Stimulated activated CD4-positive, alpha-beta T cell treated with anti-CD3 and anti-CD28 coated beads, TNF-alpha, amount 100 ng/mL, for 4 hours (primary cell): ENCODE data around the gene HHATL.

Experiments
- DNase-seq, 3 experiments: peaks; one replicate each; pipeline ENCODE4 v3.0.0-alpha.2; 2020; ENCODE audit warnings: low read depth in 3 of 3

HHATL gene

DNA sequence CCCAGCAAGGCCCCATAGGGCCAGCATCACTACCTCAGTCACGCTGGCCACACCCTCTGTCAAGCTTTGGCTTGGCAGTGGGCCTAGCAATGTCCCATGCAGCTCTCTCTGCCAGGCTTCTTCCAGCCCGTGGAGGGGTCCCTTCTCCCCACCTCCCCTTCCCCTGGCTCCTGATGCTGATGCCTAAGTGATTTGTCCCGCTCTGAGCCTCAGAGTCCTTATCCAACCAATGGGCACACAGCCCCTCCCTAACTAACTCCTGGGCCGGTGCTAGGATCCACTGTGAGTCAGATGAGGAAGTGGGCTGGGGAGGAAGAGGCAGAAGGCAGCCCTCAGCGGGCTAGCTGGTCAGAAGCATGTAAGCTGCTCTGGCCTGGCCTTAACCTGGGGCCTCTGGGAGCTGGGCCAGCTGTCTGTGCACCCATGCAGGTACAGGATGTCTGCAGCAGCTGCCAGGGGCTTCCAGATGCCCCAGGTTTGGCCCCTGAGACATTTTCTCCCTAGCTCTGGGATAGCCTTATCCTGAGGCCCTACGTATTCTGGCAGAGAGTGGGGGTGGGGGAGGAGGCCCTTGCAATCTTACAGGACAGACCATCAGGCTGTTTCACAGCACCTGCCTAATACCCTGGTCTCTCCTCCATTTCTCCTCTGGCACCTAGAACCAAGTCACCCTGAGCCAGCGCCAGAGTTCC, 49.8 kb downstream of the HHATL start:
- DNase-seq: no peak

DNA sequence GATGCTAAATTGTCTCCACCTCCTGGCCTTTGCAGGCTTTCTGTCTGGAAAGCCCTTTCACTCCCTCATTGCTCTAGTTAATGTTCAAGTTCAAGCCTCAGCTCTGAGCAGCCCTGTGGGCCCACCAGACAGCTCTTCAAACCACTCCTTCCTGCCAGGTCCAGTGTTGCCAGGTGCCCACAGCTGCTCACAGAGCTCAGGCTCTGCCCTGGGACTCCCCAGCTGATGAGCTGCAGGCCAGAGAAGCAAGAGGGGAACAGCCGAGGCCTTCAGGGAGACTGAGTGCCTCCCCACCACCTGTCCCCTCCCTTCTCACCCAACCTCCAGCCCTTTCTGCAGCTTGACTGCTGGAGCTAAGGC, 50.4 kb downstream of the HHATL start:
- DNase-seq: no peak

DNA sequence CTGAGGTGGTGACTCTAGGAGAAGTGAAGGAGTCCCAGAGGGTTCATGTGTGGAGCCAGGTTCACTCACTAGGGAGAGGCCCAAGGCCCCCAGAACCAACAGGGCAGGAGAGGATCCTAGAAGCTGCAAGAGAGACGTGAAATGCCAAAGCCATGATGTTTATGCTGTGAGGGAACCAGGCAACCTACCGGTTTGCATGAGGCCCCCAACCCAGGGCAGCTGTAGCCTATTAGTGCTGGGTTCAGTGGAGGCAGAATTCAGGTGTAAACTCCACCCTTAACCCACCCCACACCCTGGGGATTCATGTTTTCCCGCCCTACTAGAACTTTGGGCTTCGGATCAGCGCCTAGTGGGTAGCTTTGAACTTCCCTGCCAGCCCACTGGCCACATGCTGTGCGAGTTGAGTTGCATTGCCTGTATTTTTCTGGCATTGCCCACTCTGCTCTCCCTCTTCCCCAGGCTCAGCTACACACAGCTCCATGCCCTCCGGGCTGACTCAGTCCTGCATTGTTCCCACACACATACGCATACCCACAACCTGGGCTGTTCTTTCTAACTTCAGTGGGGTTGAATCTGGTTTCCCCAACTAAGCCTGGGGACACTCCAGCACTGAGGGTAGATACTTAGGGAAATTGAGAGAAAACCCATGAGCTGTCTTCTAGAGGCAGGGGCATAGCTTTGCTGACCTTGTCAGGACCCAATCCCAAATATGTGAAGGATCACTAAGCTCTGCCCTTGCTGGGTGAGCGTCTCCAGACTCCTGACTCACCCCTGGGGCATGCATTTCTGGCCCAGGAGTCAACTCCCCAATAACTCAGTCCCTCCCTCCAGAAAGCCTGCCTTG, 51.1 kb downstream of the HHATL start:
- no peak for DNase-seq

DNA sequence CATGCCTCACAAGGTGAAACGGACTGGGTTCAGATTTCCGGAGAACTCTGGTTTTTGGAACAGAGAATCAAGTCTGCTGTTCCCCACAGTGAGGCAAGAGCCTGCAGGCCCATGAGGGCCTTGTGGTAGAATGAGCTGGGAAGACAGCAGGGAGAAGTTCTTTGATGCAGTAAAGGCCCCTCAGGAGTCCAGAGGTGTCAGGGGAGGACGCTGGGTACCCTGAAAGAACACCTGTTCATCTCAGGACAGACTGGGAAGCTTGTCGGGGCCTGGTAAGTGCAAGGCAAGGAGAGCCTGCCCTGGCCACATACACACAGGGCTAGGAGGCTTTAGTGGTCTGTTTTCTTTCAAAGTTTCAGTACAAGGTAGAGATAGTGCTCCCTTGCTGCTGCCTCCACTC, 52.8 kb downstream of the HHATL start:
- DNase-seq: no peak

DNA sequence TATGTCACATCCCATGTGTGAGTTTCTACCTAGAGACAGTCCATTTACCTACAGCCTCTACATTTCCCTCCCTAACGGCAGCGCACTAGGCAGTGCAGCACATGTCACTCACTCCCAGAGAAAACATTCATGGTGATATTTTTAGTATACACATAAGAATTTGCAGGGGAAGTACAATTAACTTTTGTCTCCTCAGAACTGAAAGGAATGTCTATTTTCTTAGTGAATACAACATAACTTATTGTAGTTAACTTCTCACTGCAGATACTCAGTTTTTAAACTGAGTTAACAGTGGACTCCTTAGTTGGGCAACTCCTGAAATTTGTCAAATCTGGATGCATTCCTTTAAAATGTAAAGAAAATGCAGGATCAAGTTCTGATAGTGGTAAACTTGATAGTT, 53.6 kb downstream of the HHATL start:
- DNase-seq: no peak

DNA sequence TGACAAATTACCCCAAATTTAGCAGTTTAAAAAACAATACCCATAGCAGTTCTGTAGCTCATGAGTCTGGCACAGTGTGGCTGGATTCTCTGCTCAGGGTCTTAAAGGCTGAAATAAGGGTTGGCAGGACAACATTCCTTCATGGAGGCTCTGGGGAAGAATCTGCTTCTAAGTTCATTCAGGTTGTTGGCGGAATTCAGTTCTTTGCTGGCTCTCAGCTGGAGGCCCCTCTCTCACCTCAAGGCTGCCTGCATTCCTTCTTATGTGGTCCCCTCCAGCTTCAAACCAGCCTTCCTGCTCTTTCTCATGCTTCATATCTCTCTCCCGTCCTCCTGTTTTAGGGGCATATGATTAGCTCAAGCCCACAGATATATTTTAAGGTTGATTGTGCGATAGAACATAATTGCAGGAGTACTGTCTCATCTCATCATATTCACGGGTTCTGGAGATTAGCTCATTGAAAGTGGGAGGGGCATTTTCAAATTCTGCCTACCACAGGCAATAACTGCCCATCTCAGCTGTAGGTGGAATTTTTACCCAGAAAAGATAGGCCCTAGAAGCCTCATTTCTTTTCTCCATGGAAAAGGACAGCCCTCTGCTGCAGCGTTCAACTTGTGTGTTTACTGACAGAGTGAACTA, 54.7 kb downstream of the HHATL start:
- no peak for DNase-seq
